Coronary artery (tissue), 2 donors: Measurements from ENCODE around the gene WLS.

ENCODE experiments used
- DNase-seq: peaks from one replicate; pipeline ENCODE4 v3.0.0-alpha.2; 2017; ENCODE audit warnings: low spot score
- H3K27ac ChIP-seq, 2 donors: fragments of 200-600 bp; sonication (generic); one replicate each; pipeline ENCODE4 v1.5.1; 2016 to 2019
- H3K4me3 ChIP-seq: fragments of 200-600 bp; sonication (generic); 2 replicates; pipeline ENCODE4 v1.5.1; 2016; ENCODE audit warnings: mild to moderate bottlenecking, moderate library complexity
- TF ChIP-seq, protein P1 (sequence below): fragments of 200-600 bp; sonication (generic); IDR thresholded peaks from one replicate; pipeline ENCODE4 v1.5.1; 2019; ENCODE audit warnings: antibody characterized with exemption

WLS gene

DNA sequence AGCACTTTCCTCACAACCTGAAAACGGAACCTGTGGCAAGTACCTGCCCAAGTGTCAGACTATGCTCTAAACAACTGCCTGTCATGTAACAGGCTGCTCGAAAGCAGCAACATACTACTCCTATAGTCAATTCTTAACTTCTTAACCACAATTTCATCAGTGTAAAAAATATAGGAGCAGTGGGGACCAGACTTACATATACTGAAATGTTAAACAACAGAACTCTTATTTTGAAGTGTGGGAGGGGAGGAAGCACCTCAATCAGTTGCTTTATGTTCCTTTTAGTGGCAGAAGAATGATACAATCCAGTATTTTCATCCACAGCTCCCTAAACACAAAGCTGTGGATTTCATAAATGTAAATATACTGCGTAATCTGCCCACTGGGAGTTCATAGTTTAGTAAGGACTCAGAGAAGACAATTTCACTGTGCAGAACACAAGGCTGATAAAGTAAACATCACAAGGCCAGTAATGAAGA is 44.2 kb downstream of the WLS start:
- Histone ChIP-seq H3K27ac (no peak overlapping the region), H3K4me3 (no peak overlapping the region)
- TF ChIP-seq, protein P1, sequence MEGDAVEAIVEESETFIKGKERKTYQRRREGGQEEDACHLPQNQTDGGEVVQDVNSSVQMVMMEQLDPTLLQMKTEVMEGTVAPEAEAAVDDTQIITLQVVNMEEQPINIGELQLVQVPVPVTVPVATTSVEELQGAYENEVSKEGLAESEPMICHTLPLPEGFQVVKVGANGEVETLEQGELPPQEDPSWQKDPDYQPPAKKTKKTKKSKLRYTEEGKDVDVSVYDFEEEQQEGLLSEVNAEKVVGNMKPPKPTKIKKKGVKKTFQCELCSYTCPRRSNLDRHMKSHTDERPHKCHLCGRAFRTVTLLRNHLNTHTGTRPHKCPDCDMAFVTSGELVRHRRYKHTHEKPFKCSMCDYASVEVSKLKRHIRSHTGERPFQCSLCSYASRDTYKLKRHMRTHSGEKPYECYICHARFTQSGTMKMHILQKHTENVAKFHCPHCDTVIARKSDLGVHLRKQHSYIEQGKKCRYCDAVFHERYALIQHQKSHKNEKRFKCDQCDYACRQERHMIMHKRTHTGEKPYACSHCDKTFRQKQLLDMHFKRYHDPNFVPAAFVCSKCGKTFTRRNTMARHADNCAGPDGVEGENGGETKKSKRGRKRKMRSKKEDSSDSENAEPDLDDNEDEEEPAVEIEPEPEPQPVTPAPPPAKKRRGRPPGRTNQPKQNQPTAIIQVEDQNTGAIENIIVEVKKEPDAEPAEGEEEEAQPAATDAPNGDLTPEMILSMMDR, result no peak
- DNase-seq, result no peak

DNA sequence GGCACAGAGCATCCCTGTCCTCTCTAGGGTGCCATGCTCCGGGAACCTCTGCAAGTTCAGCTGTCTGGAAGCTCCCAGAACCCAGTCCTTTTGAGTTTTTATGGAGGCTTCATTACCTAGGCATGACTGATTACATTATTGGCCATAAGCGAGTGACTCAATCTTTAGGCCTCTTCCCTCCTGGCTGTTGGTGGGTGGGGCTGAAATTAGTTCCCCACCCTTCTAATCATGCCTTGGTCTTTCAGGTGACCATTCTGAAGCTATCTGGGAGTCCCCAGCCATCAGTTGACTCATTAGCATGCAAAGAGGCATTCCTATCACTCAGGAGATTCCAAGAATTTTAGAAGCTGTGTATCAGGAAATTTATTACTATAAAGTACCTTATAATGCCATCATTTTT is 46.6 kb downstream of the WLS start:
- TF ChIP-seq, protein P1, result no peak
- no peak for DNase-seq
- Histone ChIP-seq H3K4me3 (no peak overlapping the region), H3K27ac (no peak overlapping the region)

DNA sequence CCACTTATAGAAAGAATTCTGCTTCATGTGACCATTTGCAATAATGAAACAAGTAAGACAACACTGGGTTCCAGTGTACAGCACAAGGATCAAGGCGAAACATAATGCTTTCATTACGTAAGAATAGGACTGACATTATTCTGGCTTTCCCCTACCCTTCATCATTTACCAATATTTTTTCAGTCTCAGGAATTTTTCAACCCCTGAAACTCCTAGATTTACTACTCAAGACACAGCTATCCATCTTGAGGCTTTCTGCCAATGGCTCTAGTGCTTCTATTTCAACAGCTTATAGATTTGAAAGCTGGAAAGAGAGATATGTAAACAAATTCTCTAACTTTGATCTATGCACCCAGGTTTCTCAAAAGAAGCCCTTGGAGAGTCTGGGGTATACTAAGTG is 48.4 kb downstream of the WLS start:
- no peak overlapping the region for H3K27ac ChIP-seq
- no peak overlapping the region for H3K4me3 ChIP-seq
- no peak for DNase-seq
- TF ChIP-seq, protein P1, result no peak

DNA sequence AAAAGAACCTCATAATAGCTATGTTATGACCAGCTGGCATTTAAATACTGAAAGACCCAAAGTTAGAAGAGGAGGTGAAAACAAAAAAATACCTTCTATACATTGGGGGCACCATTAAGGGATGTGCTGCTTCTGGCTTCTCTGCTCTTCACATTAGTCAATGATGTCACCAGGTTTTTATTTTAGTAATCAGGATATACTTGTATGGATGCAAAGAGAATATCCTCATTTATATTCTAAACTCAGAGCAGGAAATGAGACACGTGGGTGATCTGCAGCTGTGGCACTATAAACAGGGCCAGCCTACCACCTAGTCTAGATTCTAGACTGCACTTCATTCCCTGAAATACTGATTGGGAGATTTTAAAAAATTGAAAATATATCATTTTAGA is 51.2 kb downstream of the WLS start:
- Histone ChIP-seq H3K4me3 (no peak overlapping the region), H3K27ac (no peak overlapping the region)
- DNase-seq, result no peak
- TF ChIP-seq, protein P1, result no peak

DNA sequence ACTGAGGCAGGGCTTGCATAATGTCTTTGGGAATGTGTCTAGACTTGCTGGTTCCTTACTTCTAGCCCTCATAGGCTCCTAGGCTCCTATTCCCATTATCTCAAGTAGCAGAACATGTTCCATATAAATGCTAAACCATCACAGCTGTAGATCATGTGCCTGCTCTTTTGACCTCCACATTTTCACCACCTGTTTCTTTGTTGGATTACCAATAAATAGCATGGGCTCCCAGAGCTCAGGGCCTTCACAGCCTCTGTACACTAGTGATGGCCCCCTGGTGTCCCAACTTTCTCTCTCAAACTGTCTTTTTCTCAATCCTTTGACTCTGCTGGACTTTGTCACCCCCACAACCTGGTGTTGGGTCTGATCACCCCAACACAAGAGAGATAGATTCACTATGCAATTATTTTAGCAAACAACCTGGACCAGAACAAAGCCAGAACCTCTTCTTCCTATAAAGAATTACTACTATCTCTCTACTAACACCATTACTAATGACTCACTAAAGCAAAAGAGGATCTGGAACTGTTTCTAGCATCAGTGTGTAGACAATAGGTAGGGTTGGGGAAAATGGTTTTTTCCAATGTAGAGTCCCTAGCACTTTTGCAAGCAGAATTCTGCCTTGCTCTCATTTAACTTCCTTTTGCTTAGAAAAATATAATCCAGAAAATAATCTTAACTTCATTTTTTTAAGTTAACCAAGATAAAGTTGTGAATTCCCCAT is 51.7 kb downstream of the WLS start:
- no peak for DNase-seq
- TF ChIP-seq, protein P1, result no peak
- Histone ChIP-seq H3K4me3 (no peak overlapping the region), H3K27ac (no peak overlapping the region)

DNA sequence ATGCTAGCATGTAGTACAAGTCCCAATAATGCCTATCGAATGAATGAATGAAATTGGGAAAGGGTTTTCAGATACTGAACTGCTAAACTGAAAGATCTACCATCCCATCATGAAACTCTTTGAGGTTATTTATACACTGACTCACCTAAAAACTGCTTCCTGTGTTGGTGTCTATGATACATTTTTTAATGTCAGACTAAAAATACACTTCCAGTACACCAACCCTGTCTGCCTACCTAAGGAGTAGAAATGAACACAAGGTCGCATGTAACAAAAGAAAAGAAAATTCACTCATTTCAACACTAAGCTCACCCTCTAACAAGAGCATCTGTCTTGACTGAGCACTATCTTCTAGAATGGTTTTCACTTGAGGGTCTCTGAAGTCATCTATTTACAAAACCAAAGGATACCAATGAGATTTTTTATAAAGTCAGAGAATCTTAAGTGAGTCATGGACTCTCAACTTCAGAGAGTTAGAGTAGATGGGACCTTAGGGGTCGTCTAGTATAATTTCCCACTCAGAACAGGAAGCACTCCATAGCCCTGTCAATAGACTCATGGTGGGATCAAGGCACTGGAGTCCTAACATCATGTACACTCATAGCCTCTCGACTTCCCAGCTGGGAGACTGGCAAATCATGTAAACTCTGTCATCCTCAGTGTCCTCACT is 53.4 kb downstream of the WLS start:
- TF ChIP-seq, protein P1, result no peak
- Histone ChIP-seq H3K27ac (no peak overlapping the region), H3K4me3 (no peak overlapping the region)
- DNase-seq, result no peak
